K562 (cell line): ENCODE data around the gene NFILZ. TPM values are rescaled to one million over a fixed set of nuclear protein-coding genes. Genes with fewer than 3 reads are reported as not detected.

Experiments used
- ATAC-seq: fragments of 200-7000 bp; cut with Tn5 transposase; 3 replicates; pipeline ENCODE4 v1.9.1; 2020; ENCODE audit warnings: moderate library complexity
- BruUV-seq: library from RNA; stranded (reverse); fragments of 400-500 nt; replicated peaks from 2 replicates; lab custom pipeline; 2021; lab: Mats Ljungman, UMichigan
- CTCF ChIA-PET: fragments of 300-600 bp; formaldehyde crosslinking; extraction: SDS; loops from one replicate; lab custom pipeline; 2021; ENCODE audit warnings: low intra/inter-chr PET ratio; lab: Yijun Ruan, JAX
- POLR2A ChIA-PET: fragments of 300-600, 350-650 bp; sonication (Branson Sonifier 250); formaldehyde crosslinking; extraction: SDS; loops from one replicate; lab custom pipeline; 2021; ENCODE audit warnings: antibody characterized with exemption, inconsistent platforms; lab: Yijun Ruan, JAX
- DNase-seq, 4 experiments: peaks; one replicate each; pipeline versions ENCODE4 v3.0.0 to v3.0.0-alpha.2; 2011 to 2018; ENCODE audit warnings: low spot score in 3 of 4, mixed read lengths in 3 of 4; ENCODE audit errors: extremely low read depth in 1 of 4
- FAIRE-seq: peaks from 2 replicates; lab custom pipeline; 2011; peaks lifted over from hg19 to GRCh38; lab: Jason Lieb, UNC
- H2AFZ ChIP-seq: 2 replicates; pipeline ENCODE4 v1.6.0; 2011; ENCODE audit warnings: low read depth, low read length, control low read depth, inconsistent platforms
- H3K27ac ChIP-seq: fragments of 200-600 bp; 3 replicates; pipeline ENCODE4 v1.8.0; 2011; ENCODE audit warnings: low read depth, mild to moderate bottlenecking, control low read depth, inconsistent platforms, low read length, moderate library complexity, mixed read lengths; ENCODE audit errors: extremely low read depth
- H3K27me3 ChIP-seq, 2 experiments: fragments of 300-600 bp in 1 of 2; 2 replicates in 1 of 2; 3 replicates in 1 of 2; pipeline versions ENCODE4 v1.6.0 to v1.8.0; 2011; ENCODE audit warnings: inconsistent platforms in 2 of 2, low read length in 2 of 2, mild to moderate bottlenecking in 1 of 2, mixed read lengths in 1 of 2, moderate library complexity in 1 of 2; ENCODE audit not compliant: control insufficient read depth in 2 of 2, insufficient read depth in 2 of 2
- H3K36me3 ChIP-seq: fragments of 300-600 bp; 3 replicates; pipeline ENCODE4 v1.8.0; 2011; ENCODE audit warnings: mild to moderate bottlenecking, low read length, inconsistent platforms; ENCODE audit not compliant: control insufficient read depth, insufficient read depth
- H3K4me1 ChIP-seq, 2 experiments: fragments of 200-600 bp in 1 of 2; replicated peaks in 1 of 2; 2 replicates in 1 of 2; 3 replicates in 1 of 2; pipeline versions ENCODE4 v1.5.1 to v1.8.0; 2011; ENCODE audit warnings: inconsistent platforms in 2 of 2, low read length in 2 of 2, mild to moderate bottlenecking in 1 of 2, mixed read lengths in 1 of 2, moderate library complexity in 1 of 2; ENCODE audit not compliant: control insufficient read depth in 2 of 2, insufficient read depth in 2 of 2
- H3K4me2 ChIP-seq: 2 replicates; pipeline ENCODE4 v1.6.1; 2011; ENCODE audit warnings: low read length, control low read depth, inconsistent platforms, mixed read lengths; ENCODE audit not compliant: insufficient read depth
- H3K4me3 ChIP-seq: fragments of 200-600 bp; sonication (generic), shearing (Covaris generic); 2 replicates; pipeline ENCODE4 v1.5.1; 2016; ENCODE audit warnings: control low read depth, inconsistent platforms
- H3K79me2 ChIP-seq: fragments of 200-600 bp; 3 replicates; pipeline ENCODE4 v1.8.0; 2011; ENCODE audit warnings: low read length, inconsistent platforms; ENCODE audit not compliant: control insufficient read depth, insufficient read depth
- H3K9ac ChIP-seq, 2 experiments: 2 replicates each; pipeline versions ENCODE4 v1.6.0 to v1.6.1; 2011; ENCODE audit warnings: low read depth in 2 of 2, low read length in 2 of 2, control low read depth in 1 of 2, inconsistent platforms in 1 of 2, mild to moderate bottlenecking in 1 of 2, mixed read lengths in 1 of 2; ENCODE audit not compliant: insufficient read depth in 1 of 2
- H3K9me1 ChIP-seq: one replicate; pipeline ENCODE4 v1.6.0; 2011; ENCODE audit warnings: inconsistent platforms, mild to moderate bottlenecking, low read length, moderate library complexity; ENCODE audit not compliant: control insufficient read depth, insufficient read depth
- H3K9me3 ChIP-seq: replicated peaks from 2 replicates; pipeline ENCODE4 v1.5.1; 2011; ENCODE audit warnings: low read depth, low read length, inconsistent platforms; ENCODE audit not compliant: control insufficient read depth, insufficient read depth
- H4K20me1 ChIP-seq: replicated peaks from 2 replicates; pipeline ENCODE4 v1.6.1; 2011; ENCODE audit warnings: low read length, inconsistent platforms, mixed read lengths; ENCODE audit not compliant: control insufficient read depth, insufficient read depth
- ATF7 ChIP-seq: fragments of 450-650 bp; IDR thresholded peaks from 2 replicates; pipeline ENCODE4 v1.7.1; 2014; ENCODE audit warnings: mild to moderate bottlenecking, moderate library complexity
- FOXM1 ChIP-seq, 2 experiments: fragments of 450-650 bp in 1 of 2; sonication (generic) in 1 of 2; formaldehyde crosslinking in 1 of 2; IDR thresholded peaks; 2 replicates each; pipeline versions ENCODE4 v1.6.1 to v1.9.0; 2017 to 2022; ENCODE audit warnings: low read depth in 2 of 2, mild to moderate bottlenecking in 2 of 2, missing genetic modification reagents in 1 of 2, moderate library complexity in 1 of 2
- HCFC1 ChIP-seq: IDR thresholded peaks from 2 replicates; pipeline ENCODE4 v1.6.1; 2012; ENCODE audit warnings: low read depth, low read length, improper control_type of control experiment
- HMGN3 ChIP-seq: IDR thresholded peaks from 2 replicates; pipeline ENCODE4 v1.6.1; 2011; ENCODE audit warnings: borderline replicate concordance, low read depth, mild to moderate bottlenecking, mixed read lengths, low read length; ENCODE audit not compliant: insufficient read length; ENCODE audit errors: extremely low read depth
- KHSRP ChIP-seq: fragments of 450-650 bp; IDR thresholded peaks from 2 replicates; pipeline ENCODE4 v1.6.1; 2017
- LEF1 ChIP-seq: fragments of 450-650 bp; IDR thresholded peaks from 2 replicates; pipeline ENCODE4 v1.6.1; 2016; ENCODE audit warnings: mild to moderate bottlenecking
- SREBF1 ChIP-seq: fragments of 150-350 bp; IDR thresholded peaks from 2 replicates; pipeline ENCODE4 v1.6.1; 2014; ENCODE audit warnings: antibody characterized with exemption, low read depth, low read length, borderline replicate concordance
- YBX1 ChIP-seq: fragments of 450-650 bp; IDR thresholded peaks from 2 replicates; pipeline ENCODE4 v1.7.1; 2016; ENCODE audit warnings: mild to moderate bottlenecking
- ZBTB7A ChIP-seq: IDR thresholded peaks from 2 replicates; pipeline ENCODE4 v1.6.1; 2011; ENCODE audit warnings: low read depth, mild to moderate bottlenecking, low read length, moderate library complexity, borderline replicate concordance; ENCODE audit not compliant: control insufficient read depth
- ZFP36 ChIP-seq: fragments of 150-350 bp; IDR thresholded peaks from 2 replicates; pipeline ENCODE4 v1.6.1; 2018; ENCODE audit warnings: low read length, low read depth; ENCODE audit not compliant: partially characterized antibody
- ZNF121 ChIP-seq: sonication (generic); formaldehyde crosslinking; conservative IDR thresholded peaks from 2 replicates; pipeline ENCODE4 v1.8.0; 2022; ENCODE audit warnings: missing genetic modification reagents
- ZNF184 ChIP-seq: sonication (generic); formaldehyde crosslinking; IDR thresholded peaks from 2 replicates; pipeline ENCODE4 v1.5.0; 2020; ENCODE audit warnings: missing genetic modification reagents
- ZSCAN32 ChIP-seq: fragments of 450-650 bp; formaldehyde crosslinking; IDR thresholded peaks from 2 replicates; pipeline ENCODE4 v1.4.0; 2020; ENCODE audit warnings: mild to moderate bottlenecking, moderate library complexity
- WGBS: fragments of 100-300 bp; shearing (Covaris generic); methylation state at CpG from one replicate; pipeline ENCODE4 v1.1.6; 2016; ENCODE audit warnings: low coverage, mixed read lengths; ENCODE audit not compliant: insufficient coverage; ENCODE audit errors: missing lambda C conversion rate; 5-methylcytosine and 5-hydroxymethylcytosine counted together
- in situ Hi-C: fragments of 300-500 bp; cut with MboI; formaldehyde crosslinking; loops from 4 replicates; pipeline ENCODE4 v1.15.0; 2018; ENCODE audit warnings: inconsistent platforms, mixed read lengths
- intact Hi-C: fragments of 100-400 bp; cut with micrococcal nuclease; formaldehyde crosslinking; loops from 2 replicates; pipeline ENCODE4 v1.14.2; 2022
- polyA plus RNA-seq, 8 experiments: library from polyadenylated mRNA; depleted of rRNA in 4 of 8; stranded (reverse) in 5 of 8; unstranded in 3 of 8; fragments of >200 nt; fragmentation: Nextera tagmentation in 2 of 8; fragmentation: Illumina TruSeq in 1 of 8; extraction: Ambion mirVana in 2 of 8; extraction: Trizol in 1 of 8; gene quantifications; 2 replicates each; pipeline versions ENCODE4 v1.2.1 to v1.2.3, GENCODE V29; 2011 to 2014; ENCODE audit warnings: inconsistent platforms in 1 of 8, missing spikeins in 1 of 8
- total RNA-seq, 7 experiments: library from RNA; depleted of rRNA in 6 of 7; stranded (reverse); fragments of >200 nt in 6 of 7; fragmentation: Illumina TruSeq in 2 of 7; extraction: Trizol in 2 of 7; gene quantifications; 2 replicates each; pipeline versions ENCODE4 v1.2.1 to v1.2.3, GENCODE V29; 2011 to 2021; ENCODE audit warnings: low replicate concordance in 1 of 7
- TF ChIP-seq, protein P1 (sequence below): fragments of 200-800 bp; sonication (Bioruptor generic); IDR thresholded peaks from 2 replicates; pipeline ENCODE4 v1.6.1; 2016; ENCODE audit warnings: missing genetic modification characterization, missing compliant biosample characterization
- TF ChIP-seq, protein P2 (sequence below): fragments of 450-650 bp; IDR thresholded peaks from 2 replicates; pipeline ENCODE4 v1.6.1; 2016; ENCODE audit warnings: low read depth, mild to moderate bottlenecking, moderate library complexity
- TF ChIP-seq, protein P3 (sequence below): fragments of 250-450 bp; sonication (Bioruptor Pico); IDR thresholded peaks from 2 replicates; pipeline ENCODE4 v1.8.0; 2022; ENCODE audit warnings: moderate library complexity, mild to moderate bottlenecking, inconsistent platforms

Gene NFILZ
- total and polyA plus RNA-seq, 9 of the 15 experiments (the other 6 are each of a cell fraction or from before 2014, with no cell fraction given), result not detected

DNA sequence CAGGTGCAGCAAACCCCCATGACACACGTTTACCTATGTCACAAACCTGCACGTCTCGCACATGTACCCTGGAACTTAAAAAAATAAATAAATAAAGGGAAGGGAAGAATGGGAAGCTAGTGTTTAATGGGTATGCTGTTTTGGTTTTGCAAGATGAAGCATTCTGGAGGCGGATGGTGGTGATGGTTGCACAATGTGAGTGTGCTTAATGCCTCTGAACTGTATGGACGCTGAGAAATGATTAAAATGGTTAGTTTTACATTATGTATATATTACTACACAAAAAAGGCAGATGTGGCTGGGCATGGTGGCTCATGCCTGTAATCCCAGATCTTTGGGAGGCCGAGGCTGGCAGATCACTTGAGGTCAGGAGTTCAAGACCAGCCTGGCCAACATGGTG is 17.8 kb downstream of the NFILZ start:
- Histone ChIP-seq H3K4me3 (no peak overlapping the region), H3K9me3 (no peaks in the 10 kb centered on the region)
- ATAC-seq, result no peak
- 3% methylated on average over 6 of the region's 6 CpGs for WGBS
- TF ChIP-seq SREBF1 (no peak), HMGN3 (no peak), ZNF121 (CRISPR knock-in tag) (no peak), KHSRP (no peak), ZNF184 (CRISPR knock-in tag) (no peak), YBX1 (no peak), ZSCAN32 (CRISPR knock-in tag) (no peak), ZFP36 (no peak), FOXM1 (IDR thresholded peaks at IDR 0.05; ENCODE audit: low read depth) (no peak), FOXM1 (CRISPR knock-in tag; IDR thresholded peaks at IDR 0.05; ENCODE audit: low read depth) (no peak), ZBTB7A (no peak), LEF1 (no peak), HCFC1 (no peak), ATF7 (no peak)
- TF ChIP-seq, protein P1, sequence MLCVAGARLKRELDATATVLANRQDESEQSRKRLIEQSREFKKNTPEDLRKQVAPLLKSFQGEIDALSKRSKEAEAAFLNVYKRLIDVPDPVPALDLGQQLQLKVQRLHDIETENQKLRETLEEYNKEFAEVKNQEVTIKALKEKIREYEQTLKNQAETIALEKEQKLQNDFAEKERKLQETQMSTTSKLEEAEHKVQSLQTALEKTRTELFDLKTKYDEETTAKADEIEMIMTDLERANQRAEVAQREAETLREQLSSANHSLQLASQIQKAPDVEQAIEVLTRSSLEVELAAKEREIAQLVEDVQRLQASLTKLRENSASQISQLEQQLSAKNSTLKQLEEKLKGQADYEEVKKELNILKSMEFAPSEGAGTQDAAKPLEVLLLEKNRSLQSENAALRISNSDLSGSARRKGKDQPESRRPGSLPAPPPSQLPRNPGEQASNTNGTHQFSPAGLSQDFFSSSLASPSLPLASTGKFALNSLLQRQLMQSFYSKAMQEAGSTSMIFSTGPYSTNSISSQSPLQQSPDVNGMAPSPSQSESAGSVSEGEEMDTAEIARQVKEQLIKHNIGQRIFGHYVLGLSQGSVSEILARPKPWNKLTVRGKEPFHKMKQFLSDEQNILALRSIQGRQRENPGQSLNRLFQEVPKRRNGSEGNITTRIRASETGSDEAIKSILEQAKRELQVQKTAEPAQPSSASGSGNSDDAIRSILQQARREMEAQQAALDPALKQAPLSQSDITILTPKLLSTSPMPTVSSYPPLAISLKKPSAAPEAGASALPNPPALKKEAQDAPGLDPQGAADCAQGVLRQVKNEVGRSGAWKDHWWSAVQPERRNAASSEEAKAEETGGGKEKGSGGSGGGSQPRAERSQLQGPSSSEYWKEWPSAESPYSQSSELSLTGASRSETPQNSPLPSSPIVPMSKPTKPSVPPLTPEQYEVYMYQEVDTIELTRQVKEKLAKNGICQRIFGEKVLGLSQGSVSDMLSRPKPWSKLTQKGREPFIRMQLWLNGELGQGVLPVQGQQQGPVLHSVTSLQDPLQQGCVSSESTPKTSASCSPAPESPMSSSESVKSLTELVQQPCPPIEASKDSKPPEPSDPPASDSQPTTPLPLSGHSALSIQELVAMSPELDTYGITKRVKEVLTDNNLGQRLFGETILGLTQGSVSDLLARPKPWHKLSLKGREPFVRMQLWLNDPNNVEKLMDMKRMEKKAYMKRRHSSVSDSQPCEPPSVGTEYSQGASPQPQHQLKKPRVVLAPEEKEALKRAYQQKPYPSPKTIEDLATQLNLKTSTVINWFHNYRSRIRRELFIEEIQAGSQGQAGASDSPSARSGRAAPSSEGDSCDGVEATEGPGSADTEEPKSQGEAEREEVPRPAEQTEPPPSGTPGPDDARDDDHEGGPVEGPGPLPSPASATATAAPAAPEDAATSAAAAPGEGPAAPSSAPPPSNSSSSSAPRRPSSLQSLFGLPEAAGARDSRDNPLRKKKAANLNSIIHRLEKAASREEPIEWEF (CRISPR knock-in tag), result no peak
- TF ChIP-seq, protein P2, sequence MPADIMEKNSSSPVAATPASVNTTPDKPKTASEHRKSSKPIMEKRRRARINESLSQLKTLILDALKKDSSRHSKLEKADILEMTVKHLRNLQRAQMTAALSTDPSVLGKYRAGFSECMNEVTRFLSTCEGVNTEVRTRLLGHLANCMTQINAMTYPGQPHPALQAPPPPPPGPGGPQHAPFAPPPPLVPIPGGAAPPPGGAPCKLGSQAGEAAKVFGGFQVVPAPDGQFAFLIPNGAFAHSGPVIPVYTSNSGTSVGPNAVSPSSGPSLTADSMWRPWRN, result no peak
- TF ChIP-seq, protein P3, sequence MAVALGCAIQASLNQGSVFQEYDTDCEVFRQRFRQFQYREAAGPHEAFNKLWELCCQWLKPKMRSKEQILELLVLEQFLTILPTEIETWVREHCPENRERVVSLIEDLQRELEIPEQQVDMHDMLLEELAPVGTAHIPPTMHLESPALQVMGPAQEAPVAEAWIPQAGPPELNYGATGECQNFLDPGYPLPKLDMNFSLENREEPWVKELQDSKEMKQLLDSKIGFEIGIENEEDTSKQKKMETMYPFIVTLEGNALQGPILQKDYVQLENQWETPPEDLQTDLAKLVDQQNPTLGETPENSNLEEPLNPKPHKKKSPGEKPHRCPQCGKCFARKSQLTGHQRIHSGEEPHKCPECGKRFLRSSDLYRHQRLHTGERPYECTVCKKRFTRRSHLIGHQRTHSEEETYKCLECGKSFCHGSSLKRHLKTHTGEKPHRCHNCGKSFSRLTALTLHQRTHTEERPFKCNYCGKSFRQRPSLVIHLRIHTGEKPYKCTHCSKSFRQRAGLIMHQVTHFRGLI (CRISPR knock-in tag), result no peak
- TF ChIP-seq, all 486 proteins: peak for 0
- Histone ChIP-seq H3K36me3 (no peaks in the 10 kb centered on the region), H3K9me1 (no peaks in the 10 kb centered on the region), H4K20me1 (no peaks in the 10 kb centered on the region), H3K4me2 (no peak overlapping the region), H3K79me2 (no peaks in the 10 kb centered on the region), H3K27ac (no peak overlapping the region), H3K4me1 (no peaks in the 10 kb centered on the region), H3K9ac (no peak overlapping the region), H3K27me3 (peaks cover 0 to 16% of the 10 kb centered on the region in 2 experiments; a peak in 2 of 5 replicates), H2AFZ (no peak overlapping the region)
- intact Hi-C loops, result no loop called here
- DNase-seq (no peak), FAIRE-seq (no peak)
- in situ Hi-C loops, result no loop called here
- ChIA-PET CTCF (no interaction called here), POLR2A (no interaction called here)
- no TSS peak for BruUV-seq
